Gastroesophageal sphincter (tissue), 3 donors: Measurements from ENCODE around the gene MEOX1.

ENCODE experiments used
- EP300 ChIP-seq: sonication (generic); formaldehyde crosslinking; IDR thresholded peaks from one replicate; pipeline ENCODE4 v1.6.1; 2017; ENCODE audit warnings: antibody characterized with exemption, mild to moderate bottlenecking
- POLR2A ChIP-seq, 2 donors: fragments of 450-650 bp; IDR thresholded peaks; one replicate each; pipeline ENCODE4 v1.6.1; 2017; ENCODE audit warnings: antibody characterized with exemption in 2 of 2, mild to moderate bottlenecking in 2 of 2, moderate library complexity in 1 of 2
- POLR2AphosphoS5 ChIP-seq: sonication (generic); formaldehyde crosslinking; IDR thresholded peaks from one replicate; pipeline ENCODE4 v1.6.1; 2017; ENCODE audit warnings: antibody characterized with exemption
- TF ChIP-seq, protein P1 (sequence below), 4 experiments: fragments of 200-600 bp in 2 of 4; fragments of 450-650 bp in 2 of 4; sonication (generic) in 1 of 4; IDR thresholded peaks; one replicate each; pipeline ENCODE4 v1.5.1; 2017 to 2019; ENCODE audit warnings: antibody characterized with exemption in 4 of 4, mild to moderate bottlenecking in 2 of 4, moderate library complexity in 2 of 4

DNA sequence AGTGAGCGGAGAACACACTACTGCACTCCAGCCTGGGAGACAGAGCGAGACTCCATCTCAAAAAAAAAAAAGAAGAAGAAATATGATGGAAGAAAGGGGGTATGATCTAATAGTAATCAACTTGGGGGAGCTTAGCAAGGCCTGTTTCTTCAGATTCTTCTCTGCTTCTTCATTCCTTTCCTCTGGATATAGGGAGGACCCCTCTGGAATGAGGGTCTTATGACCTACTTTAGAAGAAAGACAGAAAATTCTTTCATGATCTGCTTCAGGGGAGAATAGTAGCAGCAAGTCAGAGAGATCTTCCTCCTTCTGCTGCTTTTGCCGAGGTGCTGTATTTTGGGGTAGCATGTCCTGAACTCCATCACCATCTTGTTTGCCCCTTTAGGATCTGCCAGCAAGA, 70.7 kb downstream of the MEOX1 start:
- TF ChIP-seq, protein P1, sequence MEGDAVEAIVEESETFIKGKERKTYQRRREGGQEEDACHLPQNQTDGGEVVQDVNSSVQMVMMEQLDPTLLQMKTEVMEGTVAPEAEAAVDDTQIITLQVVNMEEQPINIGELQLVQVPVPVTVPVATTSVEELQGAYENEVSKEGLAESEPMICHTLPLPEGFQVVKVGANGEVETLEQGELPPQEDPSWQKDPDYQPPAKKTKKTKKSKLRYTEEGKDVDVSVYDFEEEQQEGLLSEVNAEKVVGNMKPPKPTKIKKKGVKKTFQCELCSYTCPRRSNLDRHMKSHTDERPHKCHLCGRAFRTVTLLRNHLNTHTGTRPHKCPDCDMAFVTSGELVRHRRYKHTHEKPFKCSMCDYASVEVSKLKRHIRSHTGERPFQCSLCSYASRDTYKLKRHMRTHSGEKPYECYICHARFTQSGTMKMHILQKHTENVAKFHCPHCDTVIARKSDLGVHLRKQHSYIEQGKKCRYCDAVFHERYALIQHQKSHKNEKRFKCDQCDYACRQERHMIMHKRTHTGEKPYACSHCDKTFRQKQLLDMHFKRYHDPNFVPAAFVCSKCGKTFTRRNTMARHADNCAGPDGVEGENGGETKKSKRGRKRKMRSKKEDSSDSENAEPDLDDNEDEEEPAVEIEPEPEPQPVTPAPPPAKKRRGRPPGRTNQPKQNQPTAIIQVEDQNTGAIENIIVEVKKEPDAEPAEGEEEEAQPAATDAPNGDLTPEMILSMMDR (IDR thresholded peaks at IDR 0.05) = no peak
- no peak for TF ChIP-seq POLR2A (IDR thresholded peaks at IDR 0.05)
- no peak for TF ChIP-seq POLR2AphosphoS5
- TF ChIP-seq EP300 = no peak
